A673 (cell line): ENCODE data around the gene SMIM38.

ENCODE experiments used
- EZH2 ChIP-seq: fragments of 200-600 bp; sonication (generic); IDR thresholded peaks from 2 replicates; pipeline ENCODE4 v1.6.1; 2017; ENCODE audit warnings: borderline replicate concordance, low read depth, mild to moderate bottlenecking, mixed read lengths, antibody characterized with exemption, low read length; ENCODE audit not compliant: poor library complexity, severe bottlenecking
- TF ChIP-seq, protein P1 (sequence below): fragments of 300-800, 200-600 bp; sonication (generic); conservative IDR thresholded peaks from 2 replicates; pipeline ENCODE4 v1.5.1; 2017; ENCODE audit warnings: low read depth, mild to moderate bottlenecking, antibody characterized with exemption, low read length, moderate library complexity, mixed read lengths

DNA sequence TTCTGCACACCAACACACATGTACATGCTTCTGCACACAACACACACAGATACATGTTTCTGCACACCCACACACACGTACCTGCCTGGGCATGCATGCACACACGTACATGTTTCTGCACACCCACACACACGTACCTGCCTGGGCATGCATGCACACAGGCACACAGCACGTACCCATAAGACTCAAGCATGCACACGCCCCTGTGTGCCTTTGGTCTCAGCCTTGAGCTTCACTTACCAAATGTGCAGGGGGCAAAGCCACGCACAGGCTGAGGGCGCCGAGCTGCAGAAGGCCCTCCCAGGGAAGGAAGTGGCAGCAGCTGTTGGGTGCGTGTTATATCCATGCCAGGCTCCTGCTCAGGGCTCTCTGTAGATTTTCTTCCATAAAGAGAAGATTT is 34.7 kb upstream of the SMIM38 start:
- TF ChIP-seq, protein P1, sequence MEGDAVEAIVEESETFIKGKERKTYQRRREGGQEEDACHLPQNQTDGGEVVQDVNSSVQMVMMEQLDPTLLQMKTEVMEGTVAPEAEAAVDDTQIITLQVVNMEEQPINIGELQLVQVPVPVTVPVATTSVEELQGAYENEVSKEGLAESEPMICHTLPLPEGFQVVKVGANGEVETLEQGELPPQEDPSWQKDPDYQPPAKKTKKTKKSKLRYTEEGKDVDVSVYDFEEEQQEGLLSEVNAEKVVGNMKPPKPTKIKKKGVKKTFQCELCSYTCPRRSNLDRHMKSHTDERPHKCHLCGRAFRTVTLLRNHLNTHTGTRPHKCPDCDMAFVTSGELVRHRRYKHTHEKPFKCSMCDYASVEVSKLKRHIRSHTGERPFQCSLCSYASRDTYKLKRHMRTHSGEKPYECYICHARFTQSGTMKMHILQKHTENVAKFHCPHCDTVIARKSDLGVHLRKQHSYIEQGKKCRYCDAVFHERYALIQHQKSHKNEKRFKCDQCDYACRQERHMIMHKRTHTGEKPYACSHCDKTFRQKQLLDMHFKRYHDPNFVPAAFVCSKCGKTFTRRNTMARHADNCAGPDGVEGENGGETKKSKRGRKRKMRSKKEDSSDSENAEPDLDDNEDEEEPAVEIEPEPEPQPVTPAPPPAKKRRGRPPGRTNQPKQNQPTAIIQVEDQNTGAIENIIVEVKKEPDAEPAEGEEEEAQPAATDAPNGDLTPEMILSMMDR = no peak
- TF ChIP-seq EZH2 = no peak
